Activated B cell treated with CpG ODN at 0.5 μM for 24 hours (primary cell): ENCODE data around the gene LBH. TPM values are rescaled to one million over a fixed set of nuclear protein-coding genes. Genes with fewer than 3 reads are reported as not detected.

Experiments
- ATAC-seq: fragments of 200-7000 bp; cut with Tn5 transposase; one replicate; pipeline ENCODE4 v1.10.0; 2021; ENCODE audit warnings: low read depth, mild to moderate bottlenecking, moderate library complexity
- CTCF ChIA-PET: fragments of 350-600 bp; sonication (Branson Sonifier 250); formaldehyde crosslinking; loops from one replicate; lab custom pipeline; 2021; ENCODE audit warnings: antibody characterized with exemption; lab: Charles Lee
- POLR2A ChIA-PET: fragments of 350-600 bp; sonication (Branson Sonifier 250); formaldehyde crosslinking; loops from one replicate; lab custom pipeline; 2021; ENCODE audit warnings: antibody characterized with exemption; lab: Charles Lee
- DNase-seq: peaks from one replicate; pipeline ENCODE4 v3.0.0; 2022
- H3K27ac Mint-ChIP-seq: one replicate; pipeline ENCODE4 v1.8.0; 2020; ENCODE audit warnings: mixed read lengths
- H3K27me3 Mint-ChIP-seq: one replicate; pipeline ENCODE4 v1.8.0; 2021; ENCODE audit warnings: mixed read lengths
- H3K36me3 Mint-ChIP-seq: one replicate; pipeline ENCODE4 v1.8.0; 2021; ENCODE audit warnings: low read depth, mixed read lengths
- H3K4me1 Mint-ChIP-seq: one replicate; pipeline ENCODE4 v1.8.0; 2021; ENCODE audit warnings: mixed read lengths
- H3K4me3 Mint-ChIP-seq: one replicate; pipeline ENCODE4 v1.8.0; 2020; ENCODE audit warnings: mild to moderate bottlenecking, mixed read lengths
- H3K9me3 Mint-ChIP-seq: one replicate; pipeline ENCODE4 v1.8.0; 2020; ENCODE audit warnings: mixed read lengths
- intact Hi-C: fragments of 100-400 bp; cut with micrococcal nuclease; formaldehyde crosslinking; loops from one replicate; pipeline ENCODE4 v1.15.1; 2024
- total RNA-seq: library from RNA; stranded (reverse); gene quantifications from 2 replicates; pipeline ENCODE4 v1.2.3, GENCODE V29; 2022
- TF ChIP-seq, protein P1 (sequence below): fragments of 200-600 bp; IDR thresholded peaks from one replicate; pipeline ENCODE4 v1.8.0; 2022; ENCODE audit warnings: antibody characterized with exemption, mild to moderate bottlenecking

LBH gene
- total RNA-seq, 1 donor from 2014 or later: 131 TPM

- intact Hi-C loops: no loop called here
- DNase-seq: no peak
- Mint-ChIP-seq H3K9me3 (no peaks in the 10 kb centered on the region), H3K27me3 (no peaks in the 10 kb centered on the region), H3K27ac (no peak overlapping the region), H3K4me3 (no peak overlapping the region), H3K4me1 (peaks cover 46% of the 10 kb centered on the region), H3K36me3 (no peaks in the 10 kb centered on the region)
- CTCF ChIA-PET: interaction anchor here (0.8 to 3.2 kb wide), 3 partner anchors 10 to 54 kb away, joined by 4 to 12 read pairs (median 5); no protein-coding TSS in a partner anchor
- POLR2A ChIA-PET: interaction anchor here (3.0 kb wide), 1 partner anchor 12 kb away, joined by 15 read pairs; the partner anchor contains the start of gene LBH
- no peak for ATAC-seq
- TF ChIP-seq, protein P1, sequence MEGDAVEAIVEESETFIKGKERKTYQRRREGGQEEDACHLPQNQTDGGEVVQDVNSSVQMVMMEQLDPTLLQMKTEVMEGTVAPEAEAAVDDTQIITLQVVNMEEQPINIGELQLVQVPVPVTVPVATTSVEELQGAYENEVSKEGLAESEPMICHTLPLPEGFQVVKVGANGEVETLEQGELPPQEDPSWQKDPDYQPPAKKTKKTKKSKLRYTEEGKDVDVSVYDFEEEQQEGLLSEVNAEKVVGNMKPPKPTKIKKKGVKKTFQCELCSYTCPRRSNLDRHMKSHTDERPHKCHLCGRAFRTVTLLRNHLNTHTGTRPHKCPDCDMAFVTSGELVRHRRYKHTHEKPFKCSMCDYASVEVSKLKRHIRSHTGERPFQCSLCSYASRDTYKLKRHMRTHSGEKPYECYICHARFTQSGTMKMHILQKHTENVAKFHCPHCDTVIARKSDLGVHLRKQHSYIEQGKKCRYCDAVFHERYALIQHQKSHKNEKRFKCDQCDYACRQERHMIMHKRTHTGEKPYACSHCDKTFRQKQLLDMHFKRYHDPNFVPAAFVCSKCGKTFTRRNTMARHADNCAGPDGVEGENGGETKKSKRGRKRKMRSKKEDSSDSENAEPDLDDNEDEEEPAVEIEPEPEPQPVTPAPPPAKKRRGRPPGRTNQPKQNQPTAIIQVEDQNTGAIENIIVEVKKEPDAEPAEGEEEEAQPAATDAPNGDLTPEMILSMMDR: no peak
Observed at GRCh38 chr2:30218814-30219213, 12.5 kb upstream of the LBH start.

DNA sequence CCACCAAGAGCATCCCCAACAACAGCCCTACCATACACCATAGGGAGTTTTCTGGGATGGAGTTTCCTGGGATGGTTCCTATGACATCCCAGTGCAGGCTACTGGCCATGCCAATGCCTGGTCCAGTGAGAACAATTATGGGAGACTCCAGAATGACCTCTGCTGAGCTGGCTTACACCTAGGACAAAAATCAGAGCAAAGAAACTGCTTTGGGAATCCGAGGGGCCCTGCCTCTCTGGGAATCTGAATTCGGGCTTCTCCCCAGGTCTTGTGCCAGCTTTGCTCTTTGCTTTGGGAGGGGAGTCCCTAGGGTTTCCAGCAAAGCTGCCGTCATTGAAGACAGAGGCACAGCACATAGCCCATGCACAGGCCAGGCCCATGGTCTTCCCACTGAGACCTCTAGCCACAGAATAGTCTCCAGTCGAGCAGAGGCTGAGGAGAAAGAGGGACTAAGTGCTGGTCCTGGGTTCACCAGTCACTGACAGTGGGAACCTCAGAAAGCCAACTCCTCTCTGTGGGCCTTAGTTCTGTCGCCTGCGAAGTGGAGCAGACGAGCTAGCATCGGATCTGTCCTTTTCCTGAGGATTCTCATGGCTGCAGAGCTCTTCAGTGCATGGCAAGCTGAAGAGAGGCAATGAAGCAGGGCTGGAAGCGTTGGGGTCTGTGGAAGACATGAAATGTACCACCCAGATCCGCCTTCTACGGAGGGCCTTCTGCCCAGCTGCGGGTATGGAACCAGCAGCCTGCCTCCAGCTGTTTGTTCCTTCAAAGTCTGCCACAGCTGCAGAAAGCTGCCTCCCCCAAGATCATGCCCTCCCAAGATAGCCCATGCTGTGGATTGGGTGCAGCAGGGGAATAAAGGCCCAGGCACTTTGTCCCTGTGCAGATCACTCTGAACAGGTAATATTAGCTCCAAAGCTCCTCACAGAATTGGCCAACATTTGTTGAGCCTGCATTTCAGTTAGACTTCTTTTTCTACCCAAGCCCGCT lies 11.2 kb upstream of the LBH start:
- ChIA-PET CTCF (interaction anchor here (0.8 to 2.3 kb wide), 2 partner anchors 11 to 492 kb away, joined by 3 to 10 read pairs; no protein-coding TSS in a partner anchor), POLR2A (interaction anchor here (0.6 to 5.7 kb wide), 5 partner anchors 8 to 72 kb away, joined by 3 to 40 read pairs (median 5); partner anchors contain the start of gene LBH)
- Mint-ChIP-seq H3K4me3 (no peak overlapping the region), H3K27ac (no peak overlapping the region), H3K36me3 (no peaks in the 10 kb centered on the region), H3K27me3 (no peaks in the 10 kb centered on the region), H3K9me3 (no peaks in the 10 kb centered on the region), H3K4me1 (peaks cover 60% of the 10 kb centered on the region)
- no peak for DNase-seq
- TF ChIP-seq, protein P1: no peak
- intact Hi-C loops: no loop called here
- ATAC-seq: no peak

DNA sequence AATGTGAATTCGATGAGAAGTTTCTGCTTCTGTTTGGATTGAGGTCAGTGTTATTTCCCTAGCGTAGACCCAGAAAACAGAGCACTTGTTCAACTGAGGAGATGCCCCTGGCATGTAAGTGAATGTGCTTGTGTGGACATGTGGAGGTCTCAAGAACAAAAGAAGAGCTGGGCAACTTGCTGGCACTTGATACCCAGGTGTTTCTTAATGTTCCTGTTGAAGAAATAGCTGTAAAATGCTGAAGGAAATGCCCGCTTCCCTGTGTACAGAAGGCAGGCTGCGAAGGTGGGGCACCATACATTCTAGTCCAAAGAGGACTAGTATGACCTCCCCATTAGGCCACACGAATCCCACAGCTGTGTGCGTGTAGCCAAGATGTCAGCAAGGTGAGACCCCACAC lies 9.8 kb upstream of the LBH start:
- CTCF ChIA-PET: interaction anchor here (1.2 to 2.3 kb wide), 2 partner anchors 13 to 104 kb away, joined by 4 to 10 read pairs; no protein-coding TSS in a partner anchor
- Mint-ChIP-seq H3K27me3 (no peaks in the 10 kb centered on the region), H3K9me3 (no peaks in the 10 kb centered on the region), H3K36me3 (no peaks in the 10 kb centered on the region), H3K4me3 (no peak overlapping the region), H3K4me1 (peaks cover 73% of the 10 kb centered on the region), H3K27ac (peak overlapping the region; percentile 31)
- TF ChIP-seq, protein P1: no peak
- intact Hi-C loops: no loop called here
- POLR2A ChIA-PET: interaction anchor here (1.3 to 5.7 kb wide), 4 partner anchors 11 to 226 kb away, joined by 3 to 40 read pairs (median 4); partner anchors contain the start of genes LBH and LCLAT1
- ATAC-seq (no peak), DNase-seq (no peak)

GRCh38 chr2:30222031-30222430 lies 9.3 kb upstream of the LBH start:
- H3K27me3 Mint-ChIP-seq: no peaks in the 10 kb centered on the region
- intact Hi-C loops: no loop called here
- H3K9me3 Mint-ChIP-seq: no peaks in the 10 kb centered on the region
- peaks cover 74% of the 10 kb centered on the region for H3K4me1 Mint-ChIP-seq
- DNase-seq (no peak), ATAC-seq (no peak)
- no peaks in the 10 kb centered on the region for H3K36me3 Mint-ChIP-seq
- CTCF ChIA-PET: interaction anchor here (1.2 to 11.2 kb wide), 4 partner anchors 14 to 485 kb away, joined by 4 to 90 read pairs (median 8); no protein-coding TSS in a partner anchor
- POLR2A ChIA-PET: interaction anchor here (1.3 to 5.7 kb wide), 3 partner anchors 10 to 225 kb away, joined by 3 to 40 read pairs (median 4); partner anchors contain the start of genes LBH and LCLAT1
- TF ChIP-seq, protein P1: no peak
- no peak overlapping the region for H3K27ac Mint-ChIP-seq
- H3K4me3 Mint-ChIP-seq: no peak overlapping the region
